ENCODE data around the gene GFOD1. TPM values are rescaled to one million over a fixed set of nuclear protein-coding genes. Genes with fewer than 3 reads are reported as not detected.

Gene GFOD1
- total and polyA plus RNA-seq, 2 donors (not counting 1 experiment from before 2014, with no cell fraction given) = 10.5 to 25.3 TPM

DNA sequence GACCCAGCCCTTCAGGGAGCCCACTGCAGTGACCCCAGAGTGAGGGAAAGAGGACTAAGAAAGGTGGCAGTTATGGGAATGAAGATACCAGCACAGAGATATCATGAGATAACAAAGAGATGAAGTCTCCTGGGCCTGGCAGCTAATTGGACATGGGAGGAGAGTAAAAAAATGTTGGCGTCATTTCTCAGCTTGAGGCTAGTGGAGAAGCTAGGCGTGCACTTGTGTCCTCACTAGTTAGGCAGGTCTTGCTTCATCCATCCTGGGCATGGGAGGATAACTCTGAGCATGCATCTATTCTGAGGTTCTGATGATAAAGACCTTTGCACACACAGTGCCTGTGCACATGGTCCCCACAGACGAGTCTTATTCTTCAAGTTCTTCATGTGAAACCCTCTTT lies 4.1 kb upstream of the GFOD1 start:
- no peak for TF ChIP-seq EZH2 (IDR thresholded peaks at IDR 0.05; ENCODE audit: low read length, missing control alignments)
- TF ChIP-seq, protein P1, sequence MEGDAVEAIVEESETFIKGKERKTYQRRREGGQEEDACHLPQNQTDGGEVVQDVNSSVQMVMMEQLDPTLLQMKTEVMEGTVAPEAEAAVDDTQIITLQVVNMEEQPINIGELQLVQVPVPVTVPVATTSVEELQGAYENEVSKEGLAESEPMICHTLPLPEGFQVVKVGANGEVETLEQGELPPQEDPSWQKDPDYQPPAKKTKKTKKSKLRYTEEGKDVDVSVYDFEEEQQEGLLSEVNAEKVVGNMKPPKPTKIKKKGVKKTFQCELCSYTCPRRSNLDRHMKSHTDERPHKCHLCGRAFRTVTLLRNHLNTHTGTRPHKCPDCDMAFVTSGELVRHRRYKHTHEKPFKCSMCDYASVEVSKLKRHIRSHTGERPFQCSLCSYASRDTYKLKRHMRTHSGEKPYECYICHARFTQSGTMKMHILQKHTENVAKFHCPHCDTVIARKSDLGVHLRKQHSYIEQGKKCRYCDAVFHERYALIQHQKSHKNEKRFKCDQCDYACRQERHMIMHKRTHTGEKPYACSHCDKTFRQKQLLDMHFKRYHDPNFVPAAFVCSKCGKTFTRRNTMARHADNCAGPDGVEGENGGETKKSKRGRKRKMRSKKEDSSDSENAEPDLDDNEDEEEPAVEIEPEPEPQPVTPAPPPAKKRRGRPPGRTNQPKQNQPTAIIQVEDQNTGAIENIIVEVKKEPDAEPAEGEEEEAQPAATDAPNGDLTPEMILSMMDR (conservative IDR thresholded peaks at IDR 0.05 in 1 of 2, IDR thresholded peaks at IDR 0.05 in 1 of 2; ENCODE audit: low read depth in 1 of 2, low read length in 2 of 2) = no peak
- no peak for DNase-seq (ENCODE audit: low read depth in 2 of 2)

DNA sequence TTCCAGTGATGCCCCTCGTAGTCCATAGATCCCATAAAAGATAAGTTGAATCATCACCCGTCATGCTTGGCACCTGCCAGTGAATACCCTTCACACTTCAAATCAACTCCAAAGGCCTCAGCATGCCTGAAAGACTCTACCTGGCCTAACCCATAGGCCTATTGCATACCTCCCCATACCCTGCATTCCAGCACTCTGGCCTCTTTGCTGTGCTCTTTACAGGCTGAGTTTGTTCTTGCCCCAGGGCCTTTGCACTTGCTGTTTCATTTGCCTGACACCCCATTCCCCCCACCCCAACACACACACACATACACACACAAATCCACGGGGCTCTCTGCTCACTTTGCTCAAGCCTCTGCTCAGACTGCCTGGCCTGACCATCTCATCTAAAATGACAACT lies 3.0 kb upstream of the GFOD1 start:
- no peaks in the 10 kb centered on the region for H3K27me3 ChIP-seq (ENCODE audit: control insufficient read depth, insufficient read depth, low read length)
- no peaks in the 10 kb centered on the region for H3K36me3 ChIP-seq (ENCODE audit: control insufficient read depth, insufficient read depth, low read length)
- no peak overlapping the region for H3K9ac ChIP-seq (ENCODE audit: insufficient read depth, low read length)
- no peaks in the 10 kb centered on the region for H4K20me1 ChIP-seq (ENCODE audit: control insufficient read depth, extremely low read depth, insufficient read depth, low read length)
- no peak for DNase-seq (ENCODE audit: low read depth in 2 of 2)
- peaks cover 7% of the 10 kb centered on the region for H3K79me2 ChIP-seq (ENCODE audit: control insufficient read depth, insufficient read depth, low read length)
- H3K4me3 ChIP-seq (replicated peaks in 1 of 4; ENCODE audit: control extremely low read depth in 1 of 4, insufficient read depth in 1 of 4, low read depth in 3 of 4, low read length in 4 of 4) = no peak overlapping the region
- H3K9me3 ChIP-seq (ENCODE audit: control insufficient read depth, insufficient read depth, low read depth, low read length) = no peaks in the 10 kb centered on the region
- H3K27ac ChIP-seq (ENCODE audit: insufficient read depth, low read length) = no peak overlapping the region
- H3K4me1 ChIP-seq (ENCODE audit: control insufficient read depth, extremely low read depth, insufficient read depth, low read length) = no peaks in the 10 kb centered on the region
- TF ChIP-seq, protein P1 (conservative IDR thresholded peaks at IDR 0.05 in 1 of 2, IDR thresholded peaks at IDR 0.05 in 1 of 2; ENCODE audit: low read depth in 1 of 2, low read length in 2 of 2) = no peak
- TF ChIP-seq EZH2 (IDR thresholded peaks at IDR 0.05; ENCODE audit: low read length, missing control alignments) = no peak
- H3K4me2 ChIP-seq (ENCODE audit: extremely low read depth, insufficient read depth, low read length) = no peak overlapping the region
- H2AFZ ChIP-seq (ENCODE audit: low read length) = no peak overlapping the region

More for the DNA sequence above, 4.1 kb upstream of the GFOD1 start:
- Histone ChIP-seq H3K9ac (ENCODE audit: insufficient read depth, low read length) (no peak overlapping the region), H4K20me1 (ENCODE audit: control insufficient read depth, extremely low read depth, insufficient read depth, low read length) (no peaks in the 10 kb centered on the region), H3K79me2 (ENCODE audit: control insufficient read depth, insufficient read depth, low read length) (no peaks in the 10 kb centered on the region), H3K9me3 (ENCODE audit: control insufficient read depth, insufficient read depth, low read depth, low read length) (no peaks in the 10 kb centered on the region), H3K27ac (ENCODE audit: insufficient read depth, low read length) (no peak overlapping the region), H2AFZ (ENCODE audit: low read length) (no peak overlapping the region), H3K4me3 (replicated peaks in 1 of 4; ENCODE audit: control extremely low read depth in 1 of 4, insufficient read depth in 1 of 4, low read depth in 3 of 4, low read length in 4 of 4) (no peak overlapping the region), H3K4me1 (ENCODE audit: control insufficient read depth, extremely low read depth, insufficient read depth, low read length) (no peaks in the 10 kb centered on the region), H3K36me3 (ENCODE audit: control insufficient read depth, insufficient read depth, low read length) (no peaks in the 10 kb centered on the region), H3K27me3 (ENCODE audit: control insufficient read depth, insufficient read depth, low read length) (no peaks in the 10 kb centered on the region), H3K4me2 (ENCODE audit: extremely low read depth, insufficient read depth, low read length) (no peak overlapping the region)

DNA sequence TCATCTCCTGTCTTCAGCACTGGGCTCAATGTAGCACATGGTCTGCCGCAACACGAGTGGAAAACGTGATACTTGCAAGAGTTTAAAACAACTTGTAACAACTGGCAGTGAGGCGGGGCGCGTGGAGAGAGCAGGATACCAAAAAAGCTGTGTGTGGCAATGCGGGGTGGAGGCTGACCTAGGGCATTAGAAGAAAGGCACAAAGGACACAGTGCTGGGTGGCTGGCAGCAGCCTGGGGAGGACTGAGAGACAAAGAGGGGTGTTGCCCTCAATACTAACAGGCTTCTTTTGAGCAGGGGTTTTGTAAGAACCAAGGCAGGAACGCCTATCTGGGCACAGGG lies 1.5 kb upstream of the GFOD1 start:
- no peak overlapping the region for H3K4me2 ChIP-seq (ENCODE audit: extremely low read depth, insufficient read depth, low read length)

More for the DNA sequence above, 1.5 kb upstream of the GFOD1 start:
- H3K27me3 ChIP-seq (ENCODE audit: control insufficient read depth, insufficient read depth, low read length) = no peaks in the 10 kb centered on the region
- H3K9ac ChIP-seq (ENCODE audit: insufficient read depth, low read length) = no peak overlapping the region
- H3K4me3 ChIP-seq (replicated peaks in 1 of 4; ENCODE audit: control extremely low read depth in 1 of 4, insufficient read depth in 1 of 4, low read depth in 3 of 4, low read length in 4 of 4) = no peak overlapping the region
- TF ChIP-seq, protein P1 (conservative IDR thresholded peaks at IDR 0.05 in 1 of 2, IDR thresholded peaks at IDR 0.05 in 1 of 2; ENCODE audit: low read depth in 1 of 2, low read length in 2 of 2) = no peak
- no peak for TF ChIP-seq EZH2 (IDR thresholded peaks at IDR 0.05; ENCODE audit: low read length, missing control alignments)
- H4K20me1 ChIP-seq (ENCODE audit: control insufficient read depth, extremely low read depth, insufficient read depth, low read length) = no peaks in the 10 kb centered on the region
- H3K9me3 ChIP-seq (ENCODE audit: control insufficient read depth, insufficient read depth, low read depth, low read length) = no peaks in the 10 kb centered on the region
- H3K79me2 ChIP-seq (ENCODE audit: control insufficient read depth, insufficient read depth, low read length) = peaks cover 17% of the 10 kb centered on the region
- no peaks in the 10 kb centered on the region for H3K4me1 ChIP-seq (ENCODE audit: control insufficient read depth, extremely low read depth, insufficient read depth, low read length)
- H2AFZ ChIP-seq (ENCODE audit: low read length) = no peak overlapping the region
- H3K36me3 ChIP-seq (ENCODE audit: control insufficient read depth, insufficient read depth, low read length) = no peaks in the 10 kb centered on the region
- H3K27ac ChIP-seq (ENCODE audit: insufficient read depth, low read length) = no peak overlapping the region
- no peak for DNase-seq (ENCODE audit: low read depth in 2 of 2)

Measured in fibroblast of lung (primary cell).